Activated CD4-positive, alpha-beta T cell treated with anti-CD3 and anti-CD28 coated beads, Interleukin-2, Interleukin-6, amounts not matched to agents 100 ng/mL and 50 ng/mL, durations not matched to agents 16 hours and 8 hours (primary cell): ENCODE measurements around the gene IFNW1.
"Not testable (repeated sequence)": the region's sequence is repeated elsewhere in the genome, so short reads cannot be mapped to it uniquely, and the experiment has no call there.

Source experiments
- DNase-seq: peaks from one replicate; pipeline ENCODE4 v3.0.0-alpha.2; 2020

The IFNW1 gene

DNA sequence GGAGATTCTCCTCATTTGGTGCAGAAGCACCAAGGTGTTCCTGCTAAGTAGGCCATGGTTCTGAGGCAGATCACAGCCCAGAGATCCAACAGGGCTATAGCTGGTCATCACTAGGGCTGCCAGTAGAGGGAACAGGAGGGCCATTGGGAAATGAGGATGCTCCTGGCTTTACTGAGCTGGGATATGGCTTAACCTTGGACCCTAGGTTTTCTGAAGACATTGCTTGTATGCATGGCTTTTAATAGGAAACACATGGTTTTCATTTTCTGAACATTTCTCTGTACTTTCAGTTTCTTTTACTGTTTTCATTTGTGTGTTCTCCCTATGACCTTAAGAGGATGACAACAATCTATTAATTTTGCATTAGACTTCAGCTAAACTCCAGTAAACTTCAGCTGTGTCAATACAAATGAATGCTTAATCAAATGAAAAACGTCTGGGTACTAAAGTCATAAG is at the start of gene IFNW1:
TSS of gene IFNW1 (minus strand) at position 406 of the 456 bp plus-strand sequence. CDS start at position 144, 262 bp downstream.
- no peak for DNase-seq

DNA sequence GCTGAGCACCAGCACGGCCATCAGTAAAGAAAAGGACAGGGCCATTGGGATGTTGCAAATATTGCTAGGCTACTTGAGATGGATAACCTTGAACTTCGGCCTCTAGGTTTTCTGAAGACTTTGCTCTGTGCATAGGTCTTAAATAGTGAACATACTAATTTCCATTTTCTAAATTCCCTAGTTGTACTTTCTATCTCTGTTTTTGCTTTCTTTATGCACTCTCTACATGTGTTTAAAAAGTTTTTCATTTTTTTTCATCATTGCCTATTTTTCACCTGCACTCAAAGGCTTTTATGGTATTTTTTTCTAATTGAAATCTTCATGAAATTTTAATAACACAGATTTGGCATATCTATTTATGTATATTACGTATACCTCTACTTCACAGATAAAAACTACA is 45.9 kb upstream of the IFNW1 start, which contains the start of gene IFNA4:
TSS of gene IFNA4 (minus strand) at position 101 of the 400 bp plus-strand sequence. CDS start at position 45, 56 bp downstream.
- not testable (repeated sequence) for DNase-seq

DNA sequence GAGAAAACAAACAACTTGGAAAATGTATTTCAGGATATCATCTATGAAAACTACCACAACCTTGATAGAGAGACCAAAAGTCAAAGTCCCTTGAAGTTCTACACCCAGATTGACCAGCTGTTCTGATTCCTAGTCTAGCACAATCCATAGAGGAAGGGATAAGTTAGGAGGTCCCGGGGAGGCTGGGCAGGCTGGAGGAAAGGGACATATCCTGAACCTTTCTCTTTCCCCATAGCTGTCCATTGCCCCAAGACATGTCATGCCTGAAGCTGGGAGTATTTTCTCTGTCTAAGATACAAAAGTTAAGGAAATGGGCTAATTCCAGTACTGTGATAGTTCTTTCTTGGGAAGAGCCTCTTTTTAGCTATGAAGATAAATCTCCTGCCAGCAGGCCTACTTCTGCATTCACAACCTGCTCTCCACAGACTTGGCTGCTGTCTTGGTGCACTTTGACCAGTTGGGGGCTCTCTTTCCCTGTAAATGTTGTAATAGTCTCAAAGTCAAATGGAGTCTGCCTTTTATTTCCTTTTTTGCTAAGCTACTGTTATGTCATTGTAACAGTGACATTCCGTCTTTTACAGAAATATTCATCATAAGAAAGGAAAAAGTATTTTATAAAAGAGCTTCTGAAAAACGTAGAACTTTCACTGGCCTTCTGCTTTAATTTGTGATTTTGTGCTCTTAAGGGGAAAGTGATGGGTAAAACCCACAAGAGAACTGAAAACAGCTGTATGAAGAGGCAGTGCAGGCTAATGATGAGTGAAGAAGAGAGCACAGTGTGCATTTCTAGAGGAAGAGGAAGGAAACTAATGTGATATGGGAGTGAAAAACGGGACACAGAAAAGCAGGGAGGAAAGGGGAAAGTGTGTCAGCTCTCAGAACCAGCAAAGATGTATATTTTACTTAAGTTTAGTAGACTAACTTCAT is 41.4 kb upstream of the IFNW1 start:
- peak; percentile 49 for DNase-seq

DNA sequence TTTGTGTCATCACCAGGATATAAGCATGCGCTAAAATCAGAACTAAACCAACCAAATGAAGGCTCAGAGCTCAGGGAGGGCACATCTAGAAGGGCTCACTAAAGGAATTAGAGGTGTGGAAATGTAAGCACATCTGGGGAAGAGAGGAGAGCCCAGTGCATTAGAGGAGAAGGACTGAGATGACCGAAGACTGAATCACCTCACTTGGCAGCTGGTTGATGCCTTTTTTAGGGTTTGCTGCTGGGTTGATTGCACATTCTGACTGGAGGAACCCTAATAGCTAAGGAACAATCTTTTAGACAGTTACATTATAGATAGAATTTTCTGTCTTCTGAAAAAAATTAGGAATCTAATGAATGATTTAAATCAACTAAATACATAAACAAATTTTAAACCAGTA is 33.0 kb upstream of the IFNW1 start:
- no peak for DNase-seq

DNA sequence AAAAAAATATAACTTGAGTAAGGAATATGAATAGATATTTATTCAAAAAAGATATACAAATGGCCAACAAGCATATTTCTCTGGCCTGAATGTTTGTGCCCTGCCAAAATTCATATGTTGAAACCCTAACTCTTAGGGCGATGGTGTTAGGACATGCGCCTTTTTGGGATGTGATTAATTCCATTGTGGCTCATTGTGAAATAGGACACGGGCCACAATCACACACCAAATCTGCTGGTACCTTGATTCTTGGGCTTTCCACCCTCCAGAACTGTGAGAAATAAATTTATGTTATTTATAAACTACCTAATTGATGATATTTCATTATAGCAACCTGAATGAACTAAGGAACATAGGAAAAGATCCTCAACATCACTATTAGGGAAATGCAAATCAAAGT is 30.5 kb upstream of the IFNW1 start:
- DNase-seq = no peak

DNA sequence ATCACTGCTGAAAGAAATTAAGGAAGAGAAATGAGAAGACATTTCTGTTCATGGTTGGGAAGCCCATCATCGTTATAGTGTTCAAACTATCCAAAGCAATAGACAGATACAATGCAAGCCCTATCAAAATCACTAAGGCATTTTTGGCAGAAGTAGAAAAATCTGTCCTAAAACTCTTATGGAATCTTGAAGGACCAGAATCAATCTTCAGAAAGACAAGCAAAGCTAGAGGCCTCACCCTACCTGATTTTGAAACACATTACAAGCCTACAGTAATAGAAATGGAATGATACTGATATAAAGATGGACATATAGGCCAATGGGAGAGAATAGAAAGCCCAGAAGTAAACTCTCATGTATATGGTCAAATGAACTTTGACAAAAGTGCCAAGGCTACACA is 29.7 kb upstream of the IFNW1 start:
- no peak for DNase-seq

DNA sequence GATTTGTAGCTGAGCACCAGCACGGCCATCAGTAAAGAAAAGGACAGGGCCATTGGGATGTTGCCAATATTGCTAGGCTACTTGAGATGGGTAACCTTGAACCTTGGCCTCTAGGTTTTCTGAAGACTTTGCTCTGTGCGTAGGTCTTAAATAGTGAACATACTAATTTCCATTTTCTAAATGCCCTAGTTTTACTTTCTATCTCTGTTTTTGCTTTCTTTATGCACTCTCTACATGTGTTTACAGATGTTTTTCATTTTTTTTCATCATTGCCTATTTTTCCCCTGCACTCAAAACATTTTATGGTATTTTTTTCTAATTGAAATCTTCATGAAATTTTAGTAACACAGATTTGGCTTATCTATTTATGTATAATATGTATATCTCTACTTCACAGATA is 24.9 kb upstream of the IFNW1 start, which contains the start of gene IFNA21:
TSS of gene IFNA21 (minus strand) at position 101 of the 400 bp plus-strand sequence. CDS start at position 53, 48 bp downstream.
- not testable (repeated sequence) for DNase-seq

DNA sequence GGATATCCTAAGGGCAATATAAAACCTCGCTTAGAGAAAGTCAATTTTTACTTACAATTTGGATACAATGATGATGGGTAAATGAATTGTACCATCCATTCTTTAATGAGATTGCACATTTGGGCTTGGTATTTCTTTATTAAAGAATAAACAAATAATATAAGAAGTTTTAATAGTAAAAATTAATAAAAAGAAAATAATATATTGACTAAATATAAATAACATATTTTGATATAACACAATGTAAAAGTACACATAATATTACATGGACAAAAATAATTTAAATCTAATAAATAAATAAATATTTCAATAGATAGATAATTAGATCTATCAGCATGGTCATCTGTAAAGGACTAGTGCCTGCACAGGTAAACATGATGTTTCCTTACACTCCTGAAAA is 23.9 kb upstream of the IFNW1 start:
- no peak for DNase-seq

DNA sequence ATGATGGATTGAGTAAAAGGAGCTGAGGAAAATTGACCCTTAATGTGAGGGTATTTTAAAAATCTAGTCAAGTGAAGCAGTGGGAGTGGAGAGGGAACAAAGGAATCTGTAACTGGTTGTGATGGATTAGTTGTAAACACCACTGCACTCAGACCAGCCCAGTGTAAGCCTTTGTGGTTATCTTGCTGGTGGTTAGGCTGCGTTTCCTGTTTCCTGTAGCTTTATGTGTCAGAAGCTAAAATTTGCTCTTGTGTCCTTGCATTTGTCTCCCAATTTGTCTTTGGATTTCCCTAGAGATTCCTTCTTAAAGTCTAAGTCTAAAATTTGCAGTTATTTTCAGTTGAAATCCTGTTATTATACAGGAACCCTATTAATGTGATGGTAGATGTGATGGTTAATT is 18.5 kb upstream of the IFNW1 start:
- peak; percentile 63 for DNase-seq

DNA sequence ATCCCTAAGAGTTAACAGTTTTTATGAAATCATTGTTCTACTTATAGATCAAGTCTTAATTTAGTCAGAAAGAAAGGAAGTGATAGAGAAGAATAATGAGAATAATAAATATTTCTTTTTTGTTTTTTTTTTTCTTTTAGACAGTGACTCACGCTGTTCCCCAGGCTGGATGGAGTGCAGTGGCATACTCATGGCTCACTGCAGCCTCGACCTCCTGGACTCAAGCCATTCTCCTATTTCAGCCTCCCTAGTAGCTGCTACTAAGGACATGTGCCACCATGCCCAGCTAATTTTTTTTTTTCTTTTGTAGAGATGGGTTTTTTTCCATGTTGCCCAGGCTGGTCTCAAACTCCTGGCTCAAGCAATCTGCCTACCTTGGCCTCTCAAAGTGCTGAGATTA is 13.9 kb upstream of the IFNW1 start:
- no peak for DNase-seq

DNA sequence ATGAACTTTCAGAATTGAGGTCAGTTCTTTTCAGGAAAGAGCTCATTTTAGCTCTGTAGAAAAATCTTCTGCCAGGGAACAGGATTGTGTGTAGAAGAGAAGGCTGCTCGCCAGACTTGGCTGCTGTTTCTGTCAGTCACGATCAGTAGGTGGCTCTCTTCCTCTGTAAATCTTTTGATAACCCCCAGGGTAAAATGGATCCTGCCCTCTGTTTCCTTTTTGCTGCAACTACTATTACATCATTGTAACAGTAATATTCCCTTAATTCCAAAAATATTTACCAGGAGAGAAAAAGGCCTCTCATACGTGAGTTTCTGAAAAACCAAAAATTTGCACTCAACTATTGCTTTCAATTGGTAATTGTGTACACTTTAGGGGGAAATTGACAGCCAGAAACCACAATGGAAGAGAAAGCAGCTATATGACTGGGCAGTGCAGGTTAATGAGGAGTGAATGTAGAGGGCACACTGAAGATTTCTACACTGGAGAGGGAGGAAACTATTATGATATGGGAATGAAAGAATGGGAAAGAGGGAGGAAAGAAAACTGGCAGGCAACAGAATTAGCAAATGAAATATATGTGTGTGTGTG is 12.5 kb upstream of the IFNW1 start:
- DNase-seq = peak; percentile 36

DNA sequence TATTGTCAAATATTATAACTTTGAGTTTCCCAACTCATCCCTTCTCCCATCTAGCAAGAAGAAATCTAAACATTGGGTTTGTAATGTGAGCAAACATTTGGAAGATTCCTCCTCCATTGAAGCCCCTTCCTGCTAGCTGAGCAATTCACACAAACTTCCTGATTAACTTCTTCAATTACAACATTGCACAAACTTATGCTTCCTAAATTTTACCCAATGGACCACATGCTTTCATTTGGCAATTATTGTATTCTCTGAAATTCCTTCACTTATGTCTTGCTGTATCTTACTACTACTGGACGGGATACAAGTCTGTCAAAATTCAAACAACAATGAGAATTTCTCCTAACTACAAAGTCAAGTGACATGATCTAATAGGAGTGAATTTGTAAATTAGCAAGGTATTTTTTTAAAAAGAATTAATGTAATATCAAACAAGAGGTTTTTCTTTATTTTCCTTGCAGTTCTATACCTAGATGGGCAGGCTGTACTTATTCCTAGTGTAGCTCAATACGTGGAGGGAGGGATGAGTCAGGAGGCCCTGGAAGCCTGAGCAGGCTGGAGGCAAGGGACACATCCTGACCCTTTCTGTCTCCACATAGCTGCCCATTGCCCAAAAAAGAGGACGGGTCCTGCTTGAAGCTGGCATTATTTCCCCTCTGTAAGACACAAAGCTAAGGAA is 11.8 kb upstream of the IFNW1 start:
- DNase-seq = no peak

DNA sequence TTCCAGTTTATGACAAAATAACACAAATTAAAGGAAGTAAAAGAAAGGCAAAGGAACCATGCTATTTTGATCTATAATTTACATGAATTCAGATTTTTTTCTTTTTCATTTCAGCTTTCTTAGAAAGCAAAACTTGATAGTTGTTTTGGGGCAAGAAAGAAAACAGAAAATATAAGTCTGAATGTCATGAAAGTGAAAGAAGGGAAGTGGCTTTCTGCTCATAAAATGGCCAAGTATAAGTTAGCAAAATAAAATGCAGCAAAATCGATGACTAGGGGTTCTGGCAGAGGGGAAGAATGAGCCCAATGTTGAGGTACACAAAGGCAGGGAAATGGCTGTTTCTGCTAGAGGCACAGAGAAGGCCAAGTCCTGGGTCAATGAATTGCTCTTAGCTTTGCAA is 3.0 kb upstream of the IFNW1 start:
- no peak for DNase-seq

DNA sequence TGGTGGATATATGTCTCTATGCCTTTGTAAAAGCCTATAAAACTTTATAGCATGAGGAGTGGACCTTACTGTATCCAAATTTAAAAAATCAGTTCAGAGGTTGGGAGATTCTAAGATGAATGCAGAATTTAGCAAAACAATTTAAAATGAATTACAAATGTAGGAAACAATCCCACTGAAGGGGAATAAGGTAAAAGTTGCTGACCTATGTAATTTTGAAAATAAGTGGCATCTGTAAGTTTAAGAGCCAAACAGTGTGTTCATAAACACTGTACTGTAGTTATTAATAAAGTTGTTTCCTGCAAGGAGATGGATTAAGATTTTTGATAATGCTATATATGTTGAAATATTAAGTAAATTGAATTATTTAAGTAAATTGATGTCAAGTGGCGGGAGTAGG is 4.6 kb downstream of the IFNW1 start:
- DNase-seq = no peak

DNA sequence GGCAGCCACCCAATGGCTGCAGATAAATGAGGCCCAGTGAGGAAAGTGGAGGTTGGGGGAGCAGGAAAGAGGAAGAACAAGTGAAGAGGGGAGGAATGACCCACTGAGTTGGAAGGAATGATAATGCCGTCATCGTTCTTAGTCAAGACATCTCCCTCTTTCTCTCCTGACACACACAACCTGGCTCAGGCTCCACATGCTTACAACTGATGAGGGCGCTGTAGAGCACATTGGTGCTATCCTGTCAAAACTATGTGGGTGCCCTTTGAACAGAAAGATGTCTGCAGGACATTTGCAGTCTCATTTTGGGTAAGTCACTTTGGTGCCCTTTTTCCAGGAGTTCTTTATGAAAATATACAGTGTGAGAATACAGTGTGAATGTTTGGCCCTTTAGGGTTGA is 5.9 kb downstream of the IFNW1 start:
- DNase-seq = no peak

DNA sequence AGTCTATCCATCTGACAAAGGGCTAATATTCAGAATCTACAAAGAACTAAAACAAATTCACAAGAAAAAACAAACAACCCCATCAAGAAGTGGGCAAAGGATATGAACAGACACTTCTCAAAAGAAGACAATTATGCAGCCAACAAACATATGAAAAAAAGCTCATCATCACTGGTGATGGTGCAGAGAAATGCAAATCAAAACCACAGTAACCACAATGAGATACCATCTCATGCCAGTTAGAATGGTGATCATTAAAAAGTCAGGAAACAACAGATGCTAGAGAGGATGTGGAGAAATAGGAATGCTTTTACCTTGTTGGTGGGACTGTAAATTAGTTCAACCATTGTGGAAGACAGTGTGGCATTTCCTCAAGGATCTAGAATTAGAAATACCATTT is 13.4 kb downstream of the IFNW1 start:
- DNase-seq = not testable (repeated sequence)

DNA sequence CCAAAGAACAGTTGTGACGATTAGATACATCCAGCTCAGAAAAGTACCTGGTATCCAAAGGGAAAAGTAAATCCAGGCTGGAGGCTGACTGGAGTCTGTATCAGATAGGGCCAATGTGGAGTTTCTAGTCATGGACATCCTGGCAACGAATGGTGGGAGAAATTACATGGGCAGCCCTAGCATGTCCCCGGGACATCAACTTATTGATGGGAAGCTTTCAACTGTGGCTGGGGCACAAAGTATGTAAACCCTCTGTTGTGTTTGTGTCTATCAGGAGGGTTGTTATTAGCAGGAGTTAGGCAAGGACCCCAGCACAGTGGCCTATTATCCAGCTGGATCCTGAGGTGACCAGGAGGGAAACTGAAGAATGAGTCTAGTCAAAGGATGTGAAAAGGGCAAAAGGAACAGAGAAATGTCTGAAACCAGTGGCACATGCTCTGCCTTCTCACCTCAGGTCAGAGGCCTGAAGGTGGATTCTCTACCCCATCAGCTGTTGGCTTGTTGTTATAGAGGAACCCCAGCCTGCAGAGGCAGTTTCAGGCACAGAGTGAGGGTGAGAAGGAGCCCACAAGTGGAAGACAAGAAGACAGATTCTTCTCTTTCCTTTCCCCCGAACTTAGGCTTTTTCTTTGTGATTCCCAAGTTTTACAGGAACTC is 19.9 kb downstream of the IFNW1 start:
- DNase-seq = no peak

DNA sequence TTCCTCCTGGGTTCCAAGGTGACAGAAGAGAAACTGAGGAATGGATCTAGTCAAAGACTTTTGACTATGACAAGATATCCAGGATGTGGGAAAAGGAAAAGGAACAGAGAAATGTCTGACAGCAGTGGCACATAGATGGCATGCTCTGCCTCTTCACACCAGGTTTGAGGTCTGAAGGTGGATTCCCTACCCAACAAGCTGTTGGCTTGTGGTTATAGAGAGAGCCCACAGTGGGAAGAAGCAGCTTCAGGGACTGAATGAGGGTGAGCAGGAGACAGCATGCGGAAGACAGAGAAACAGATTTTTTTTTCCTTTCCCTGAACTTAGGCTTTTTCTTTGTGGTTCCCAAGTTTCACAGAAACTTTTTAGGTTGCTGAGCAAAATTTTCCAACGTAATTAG is 20.6 kb downstream of the IFNW1 start:
- DNase-seq = peak; percentile 11

DNA sequence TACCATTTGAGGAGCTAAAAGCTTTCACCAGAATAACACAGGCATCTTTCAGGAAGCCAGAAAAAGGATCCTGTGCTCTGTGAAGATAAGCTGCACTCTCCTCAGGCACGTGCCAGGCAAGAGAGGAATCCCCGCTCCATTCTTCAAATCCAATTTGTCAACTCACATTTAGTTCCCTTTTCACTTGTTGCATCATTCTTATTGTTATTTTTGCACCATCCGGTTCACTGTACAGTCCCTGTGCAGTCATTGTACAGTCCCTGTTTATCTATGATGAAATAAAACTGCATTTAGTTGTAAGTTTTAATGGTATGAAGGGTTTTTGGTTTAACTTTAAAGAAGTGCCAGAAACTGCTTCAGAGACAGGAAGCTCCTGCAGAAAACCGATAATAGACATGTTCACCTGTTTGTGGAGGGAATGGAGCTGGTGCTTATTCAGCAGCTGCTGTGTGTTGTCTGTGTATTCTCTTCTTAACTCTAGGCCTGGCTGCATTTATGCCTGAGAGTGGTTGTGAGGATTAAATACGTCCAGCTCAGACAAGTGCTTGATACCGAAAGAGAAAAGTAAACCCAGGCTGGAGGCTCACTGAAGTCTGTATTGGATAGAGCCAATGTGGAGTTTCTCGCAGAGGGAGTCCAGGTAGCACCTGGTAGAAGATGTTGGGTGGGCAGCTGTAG is 22.4 kb downstream of the IFNW1 start:
- DNase-seq = no peak

DNA sequence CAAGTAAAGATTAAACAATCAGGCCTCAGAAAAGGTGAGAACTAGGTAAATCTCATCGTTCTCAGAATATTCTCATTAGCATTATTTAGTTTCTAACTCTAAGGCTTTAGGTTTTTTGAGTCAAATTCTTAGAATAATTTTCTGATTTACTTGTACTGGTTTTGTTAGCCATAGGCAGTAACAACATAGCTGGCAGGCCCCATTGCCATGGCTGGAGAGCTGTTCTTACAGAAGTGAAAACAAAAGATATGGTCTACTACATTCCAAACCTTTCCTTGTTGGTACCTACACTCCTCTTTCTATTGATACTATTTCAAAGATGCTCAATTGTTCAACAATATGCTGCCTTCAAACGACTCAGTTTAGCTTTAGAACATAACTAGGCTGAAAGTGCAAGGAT is 27.3 kb downstream of the IFNW1 start:
- no peak for DNase-seq

DNA sequence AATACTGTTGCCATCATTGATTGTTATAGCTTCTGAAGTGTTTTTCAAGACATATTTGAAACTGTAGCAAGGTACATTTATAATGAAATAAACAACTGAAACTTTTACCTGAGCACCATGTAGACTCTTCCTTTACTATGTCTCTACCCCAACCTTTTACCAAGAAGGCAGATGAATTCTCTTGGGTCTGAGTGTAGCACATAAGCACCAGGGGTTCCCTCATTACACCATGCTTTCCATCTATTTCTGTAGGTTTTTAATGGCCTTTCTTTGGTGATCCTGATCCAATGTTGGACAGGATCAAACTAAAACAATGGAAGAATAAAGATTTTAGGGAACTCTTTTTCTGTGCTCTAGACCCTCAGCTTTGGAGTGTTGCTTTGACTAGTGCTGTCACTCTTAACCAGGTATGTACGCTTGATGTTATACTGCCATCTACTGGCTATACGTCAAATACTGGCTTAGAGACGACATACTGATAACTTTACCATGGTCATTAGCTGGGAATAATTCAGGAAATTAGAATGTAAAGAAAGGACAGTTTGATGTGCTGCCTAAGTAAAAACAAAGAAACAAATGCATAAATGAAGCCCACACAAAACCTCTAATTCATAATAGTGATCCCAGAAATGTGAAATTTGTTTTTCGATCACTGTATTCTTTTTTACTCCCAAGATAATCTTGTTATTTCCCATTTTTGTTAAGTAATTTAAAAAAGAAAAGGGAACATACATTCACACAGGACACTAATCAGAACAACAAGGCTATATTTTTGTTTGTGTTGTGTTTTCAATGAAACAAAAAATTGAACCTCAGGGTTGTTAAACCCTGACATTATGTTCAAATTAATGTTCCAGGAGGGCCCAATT is 30.7 kb downstream of the IFNW1 start:
- peak; percentile 70 for DNase-seq
